ENCODE data around the gene LRRC4C.
"Not testable (repeated sequence)": the region's sequence is repeated elsewhere in the genome, so short reads cannot be mapped to it uniquely, and the experiment has no call there.

Gene LRRC4C

GRCh38 chr11:41050791-41051190, 408.7 kb downstream of the LRRC4C start:
- no peak overlapping the region for H3K27ac ChIP-seq (ENCODE audit: low read length)
- no peak overlapping the region for H3K4me3 ChIP-seq (ENCODE audit: low read length)
- H3K36me3 ChIP-seq (ENCODE audit: control insufficient read depth, low read depth, low read length), result no peaks in the 10 kb centered on the region
- no peak overlapping the region for H3K9ac ChIP-seq (ENCODE audit: low read length)
- no peaks in the 10 kb centered on the region for H3K27me3 ChIP-seq (ENCODE audit: control insufficient read depth, insufficient read depth, low read length)
- no peaks in the 10 kb centered on the region for H3K9me3 ChIP-seq (ENCODE audit: control insufficient read depth, low read depth, low read length)
- no peaks in the 10 kb centered on the region for H3K4me1 ChIP-seq (ENCODE audit: control insufficient read depth, low read depth, low read length)

GRCh38 chr11:41047229-41047628, 412.2 kb downstream of the LRRC4C start:
- no peaks in the 10 kb centered on the region for H3K27me3 ChIP-seq (ENCODE audit: control insufficient read depth, insufficient read depth, low read length)
- no peak overlapping the region for H3K4me3 ChIP-seq (ENCODE audit: low read length)
- no peak overlapping the region for H3K27ac ChIP-seq (ENCODE audit: low read length)
- H3K9ac ChIP-seq (ENCODE audit: low read length), result no peak overlapping the region
- no peaks in the 10 kb centered on the region for H3K9me3 ChIP-seq (ENCODE audit: control insufficient read depth, low read depth, low read length)
- no peaks in the 10 kb centered on the region for H3K36me3 ChIP-seq (ENCODE audit: control insufficient read depth, low read depth, low read length)
- peaks cover 8% of the 10 kb centered on the region for H3K4me1 ChIP-seq (ENCODE audit: control insufficient read depth, low read depth, low read length)

GRCh38 chr11:41045266-41045665, 414.2 kb downstream of the LRRC4C start:
- Histone ChIP-seq H3K27ac (ENCODE audit: low read length) (no peak overlapping the region), H3K9me3 (ENCODE audit: control insufficient read depth, low read depth, low read length) (no peaks in the 10 kb centered on the region), H3K27me3 (ENCODE audit: control insufficient read depth, insufficient read depth, low read length) (no peaks in the 10 kb centered on the region), H3K4me1 (ENCODE audit: control insufficient read depth, low read depth, low read length) (peaks cover 8% of the 10 kb centered on the region), H3K4me3 (ENCODE audit: low read length) (no peak overlapping the region), H3K9ac (ENCODE audit: low read length) (no peak overlapping the region), H3K36me3 (ENCODE audit: control insufficient read depth, low read depth, low read length) (no peaks in the 10 kb centered on the region)

GRCh38 chr11:41044747-41045146, 414.7 kb downstream of the LRRC4C start:
- Histone ChIP-seq H3K27me3 (ENCODE audit: control insufficient read depth, insufficient read depth, low read length) (no peaks in the 10 kb centered on the region), H3K36me3 (ENCODE audit: control insufficient read depth, low read depth, low read length) (no peaks in the 10 kb centered on the region), H3K9me3 (ENCODE audit: control insufficient read depth, low read depth, low read length) (no peaks in the 10 kb centered on the region), H3K4me3 (ENCODE audit: low read length) (no peak overlapping the region), H3K4me1 (ENCODE audit: control insufficient read depth, low read depth, low read length) (peaks cover 8% of the 10 kb centered on the region), H3K27ac (ENCODE audit: low read length) (no peak overlapping the region), H3K9ac (ENCODE audit: low read length) (no peak overlapping the region)

GRCh38 chr11:41042688-41043087, 416.8 kb downstream of the LRRC4C start:
- H3K27ac ChIP-seq (ENCODE audit: low read length), result no peak overlapping the region
- H3K4me3 ChIP-seq (ENCODE audit: low read length), result no peak overlapping the region
- peaks cover 17% of the 10 kb centered on the region for H3K4me1 ChIP-seq (ENCODE audit: control insufficient read depth, low read depth, low read length)
- no peaks in the 10 kb centered on the region for H3K36me3 ChIP-seq (ENCODE audit: control insufficient read depth, low read depth, low read length)
- no peaks in the 10 kb centered on the region for H3K27me3 ChIP-seq (ENCODE audit: control insufficient read depth, insufficient read depth, low read length)
- no peaks in the 10 kb centered on the region for H3K9me3 ChIP-seq (ENCODE audit: control insufficient read depth, low read depth, low read length)
- no peak overlapping the region for H3K9ac ChIP-seq (ENCODE audit: low read length)

GRCh38 chr11:41040474-41040873, 419.0 kb downstream of the LRRC4C start:
- Histone ChIP-seq H3K4me1 (ENCODE audit: control insufficient read depth, low read depth, low read length) (peaks cover 17% of the 10 kb centered on the region), H3K9me3 (ENCODE audit: control insufficient read depth, low read depth, low read length) (no peaks in the 10 kb centered on the region), H3K27ac (ENCODE audit: low read length) (no peak overlapping the region), H3K9ac (ENCODE audit: low read length) (no peak overlapping the region), H3K27me3 (ENCODE audit: control insufficient read depth, insufficient read depth, low read length) (no peaks in the 10 kb centered on the region), H3K36me3 (ENCODE audit: control insufficient read depth, low read depth, low read length) (no peaks in the 10 kb centered on the region), H3K4me3 (ENCODE audit: low read length) (no peak overlapping the region)

GRCh38 chr11:41039592-41039991, 419.9 kb downstream of the LRRC4C start:
- no peaks in the 10 kb centered on the region for H3K27me3 ChIP-seq (ENCODE audit: control insufficient read depth, insufficient read depth, low read length)
- no peak overlapping the region for H3K9ac ChIP-seq (ENCODE audit: low read length)
- no peaks in the 10 kb centered on the region for H3K9me3 ChIP-seq (ENCODE audit: control insufficient read depth, low read depth, low read length)
- no peak overlapping the region for H3K27ac ChIP-seq (ENCODE audit: low read length)
- no peak overlapping the region for H3K4me3 ChIP-seq (ENCODE audit: low read length)
- H3K4me1 ChIP-seq (ENCODE audit: control insufficient read depth, low read depth, low read length), result peaks cover 12% of the 10 kb centered on the region
- no peaks in the 10 kb centered on the region for H3K36me3 ChIP-seq (ENCODE audit: control insufficient read depth, low read depth, low read length)

- no peaks in the 10 kb centered on the region for H3K27me3 ChIP-seq (ENCODE audit: control insufficient read depth, insufficient read depth, low read length)
- H3K9me3 ChIP-seq (ENCODE audit: control insufficient read depth, low read depth, low read length), result no peaks in the 10 kb centered on the region
- H3K9ac ChIP-seq (ENCODE audit: low read length), result no peak overlapping the region
- no peaks in the 10 kb centered on the region for H3K36me3 ChIP-seq (ENCODE audit: control insufficient read depth, low read depth, low read length)
- H3K4me3 ChIP-seq (ENCODE audit: low read length), result no peak overlapping the region
- peaks cover 6% of the 10 kb centered on the region for H3K4me1 ChIP-seq (ENCODE audit: control insufficient read depth, low read depth, low read length)
- H3K27ac ChIP-seq (ENCODE audit: low read length), result no peak overlapping the region
These were observed 427.8 kb downstream of the LRRC4C start for GRCh38 chr11:41031551-41032060.

- Histone ChIP-seq H3K9ac (ENCODE audit: low read length) (no peak overlapping the region), H3K27me3 (ENCODE audit: control insufficient read depth, insufficient read depth, low read length) (no peaks in the 10 kb centered on the region), H3K4me1 (ENCODE audit: control insufficient read depth, low read depth, low read length) (peaks cover 14% of the 10 kb centered on the region), H3K4me3 (ENCODE audit: low read length) (no peak overlapping the region), H3K36me3 (ENCODE audit: control insufficient read depth, low read depth, low read length) (no peaks in the 10 kb centered on the region), H3K27ac (ENCODE audit: low read length) (no peak overlapping the region), H3K9me3 (ENCODE audit: control insufficient read depth, low read depth, low read length) (no peaks in the 10 kb centered on the region)
These were observed 439.2 kb downstream of the LRRC4C start for GRCh38 chr11:41020259-41020658.

GRCh38 chr11:41019666-41020065, 439.8 kb downstream of the LRRC4C start:
- H3K4me1 ChIP-seq (ENCODE audit: control insufficient read depth, low read depth, low read length), result peaks cover 14% of the 10 kb centered on the region
- not testable (repeated sequence) for H3K9ac ChIP-seq (ENCODE audit: low read length); H3K27ac ChIP-seq (ENCODE audit: low read length); H3K27me3 ChIP-seq (ENCODE audit: control insufficient read depth, insufficient read depth, low read length); H3K4me3 ChIP-seq (ENCODE audit: low read length); H3K9me3 ChIP-seq (ENCODE audit: control insufficient read depth, low read depth, low read length); H3K36me3 ChIP-seq (ENCODE audit: control insufficient read depth, low read depth, low read length)

GRCh38 chr11:41018224-41018623, 441.2 kb downstream of the LRRC4C start:
- Histone ChIP-seq H3K36me3 (ENCODE audit: control insufficient read depth, low read depth, low read length) (no peaks in the 10 kb centered on the region), H3K4me1 (ENCODE audit: control insufficient read depth, low read depth, low read length) (peaks cover 14% of the 10 kb centered on the region), H3K4me3 (ENCODE audit: low read length) (no peak overlapping the region), H3K9me3 (ENCODE audit: control insufficient read depth, low read depth, low read length) (no peaks in the 10 kb centered on the region), H3K9ac (ENCODE audit: low read length) (no peak overlapping the region), H3K27me3 (ENCODE audit: control insufficient read depth, insufficient read depth, low read length) (no peaks in the 10 kb centered on the region), H3K27ac (ENCODE audit: low read length) (no peak overlapping the region)

- Histone ChIP-seq H3K36me3 (ENCODE audit: control insufficient read depth, low read depth, low read length) (no peaks in the 10 kb centered on the region), H3K4me3 (ENCODE audit: low read length) (no peak overlapping the region), H3K9ac (ENCODE audit: low read length) (no peak overlapping the region), H3K9me3 (ENCODE audit: control insufficient read depth, low read depth, low read length) (no peaks in the 10 kb centered on the region), H3K4me1 (ENCODE audit: control insufficient read depth, low read depth, low read length) (no peaks in the 10 kb centered on the region), H3K27me3 (ENCODE audit: control insufficient read depth, insufficient read depth, low read length) (no peaks in the 10 kb centered on the region), H3K27ac (ENCODE audit: low read length) (no peak overlapping the region)
These were observed 448.9 kb downstream of the LRRC4C start for GRCh38 chr11:41010361-41011050.

All from iPS-18a (cell line).